Neuronal stem cell (in vitro differentiated cells): ENCODE measurements around the gene ENAH.

ENCODE experiments used
- DNase-seq: peaks from one replicate; pipeline ENCODE4 v3.0.0-alpha.2; 2013; ENCODE audit warnings: low spot score
- H2AFZ ChIP-seq: one replicate; pipeline ENCODE4 v1.6.1; 2013; ENCODE audit warnings: mild to moderate bottlenecking, low read length, inconsistent platforms
- H2AK5ac ChIP-seq: 2 replicates; pipeline ENCODE4 v1.6.1; 2013; ENCODE audit warnings: low read depth, mild to moderate bottlenecking, inconsistent platforms, low read length, moderate library complexity, mixed read lengths
- H2BK120ac ChIP-seq: 2 replicates; pipeline ENCODE4 v1.6.1; 2013; ENCODE audit warnings: low read depth, mild to moderate bottlenecking, inconsistent platforms, low read length, moderate library complexity, mixed read lengths
- H2BK12ac ChIP-seq: one replicate; pipeline ENCODE4 v1.6.1; 2013; ENCODE audit warnings: low read length, inconsistent platforms
- H2BK15ac ChIP-seq: 2 replicates; pipeline ENCODE4 v1.6.1; 2013; ENCODE audit warnings: mild to moderate bottlenecking, low read length, inconsistent platforms, mixed read lengths
- H2BK5ac ChIP-seq: one replicate; pipeline ENCODE4 v1.6.1; 2013; ENCODE audit warnings: inconsistent platforms, mild to moderate bottlenecking, low read length, moderate library complexity
- H3K14ac ChIP-seq: one replicate; pipeline ENCODE4 v1.6.1; 2013; ENCODE audit warnings: low read length, inconsistent platforms
- H3K18ac ChIP-seq: 2 replicates; pipeline ENCODE4 v1.6.1; 2013; ENCODE audit warnings: low read length, inconsistent platforms
- H3K23ac ChIP-seq: 2 replicates; pipeline ENCODE4 v1.6.1; 2013; ENCODE audit warnings: low read depth, mild to moderate bottlenecking, mixed read lengths, low read length, inconsistent platforms; ENCODE audit not compliant: poor library complexity
- H3K27ac ChIP-seq: replicated peaks from 3 replicates; pipeline ENCODE4 v1.5.1; 2013; ENCODE audit warnings: low read length, inconsistent platforms
- H3K27me3 ChIP-seq, 3 experiments: 2 replicates each; pipeline ENCODE4 v1.6.1; 2013; ENCODE audit warnings: low read length in 3 of 3, mild to moderate bottlenecking in 2 of 3, inconsistent platforms in 1 of 3, low read depth in 1 of 3, mixed read lengths in 1 of 3, moderate library complexity in 1 of 3; ENCODE audit not compliant: control insufficient read depth in 3 of 3, insufficient read depth in 3 of 3
- H3K36me3 ChIP-seq, 2 donors: replicated peaks in 1 of 2; 2 replicates each; pipeline ENCODE4 v1.6.1; 2013; ENCODE audit warnings: low read length in 2 of 2; ENCODE audit not compliant: control insufficient read depth in 2 of 2, insufficient read depth in 2 of 2
- H3K4ac ChIP-seq: 2 replicates; pipeline ENCODE4 v1.6.1; 2013; ENCODE audit warnings: inconsistent platforms, mild to moderate bottlenecking, low read length, moderate library complexity
- H3K4me1 ChIP-seq, 2 donors: 1 replicate in 1 of 2; 2 replicates in 1 of 2; pipeline ENCODE4 v1.6.1; 2013; ENCODE audit warnings: low read length in 2 of 2, low read depth in 1 of 2; ENCODE audit not compliant: control insufficient read depth in 2 of 2, insufficient read depth in 1 of 2
- H3K4me2 ChIP-seq: one replicate; pipeline ENCODE4 v1.6.1; 2013; ENCODE audit warnings: mild to moderate bottlenecking, low read length, inconsistent platforms; ENCODE audit not compliant: insufficient read depth, poor library complexity, severe bottlenecking
- H3K4me3 ChIP-seq, 2 donors: 2 replicates each; pipeline ENCODE4 v1.5.1; 2013; ENCODE audit warnings: low read length in 2 of 2, mild to moderate bottlenecking in 2 of 2, inconsistent platforms in 1 of 2, moderate library complexity in 1 of 2
- H3K79me1 ChIP-seq: one replicate; pipeline ENCODE4 v1.6.1; 2013; ENCODE audit warnings: low read depth, mild to moderate bottlenecking, inconsistent platforms, low read length, moderate library complexity
- H3K9ac ChIP-seq: one replicate; pipeline ENCODE4 v1.6.1; 2013; ENCODE audit warnings: mild to moderate bottlenecking, low read depth, low read length, inconsistent platforms; ENCODE audit not compliant: poor library complexity
- H3K9me3 ChIP-seq, 2 donors: replicated peaks in 1 of 2; 2 replicates each; pipeline versions ENCODE3 to v1.6.1; 2013; ENCODE audit warnings: low read length in 2 of 2, mild to moderate bottlenecking in 2 of 2, inconsistent platforms in 1 of 2, low read depth in 1 of 2, mixed read lengths in 1 of 2, moderate library complexity in 1 of 2; ENCODE audit not compliant: control insufficient read depth in 2 of 2, insufficient read depth in 1 of 2
- H4K8ac ChIP-seq: one replicate; pipeline ENCODE4 v1.6.1; 2013; ENCODE audit warnings: low read depth, mild to moderate bottlenecking, inconsistent platforms, low read length, moderate library complexity
- H4K91ac ChIP-seq: one replicate; pipeline ENCODE4 v1.6.1; 2013; ENCODE audit warnings: low read length, low read depth, mild to moderate bottlenecking, inconsistent platforms; ENCODE audit not compliant: poor library complexity
- WGBS, 2 donors: extraction: QIAGEN DNeasy Blood & Tissue Kit; methylation state at CpG; one replicate each; pipeline ENCODE4 v1.1.7; 2013; ENCODE audit warnings: missing lambda C conversion rate in 2 of 2, mixed read lengths in 1 of 2; ENCODE audit not compliant: insufficient read length in 2 of 2, insufficient replicate concordance in 1 of 2; ENCODE audit errors: extremely low coverage in 2 of 2; 5-methylcytosine and 5-hydroxymethylcytosine counted together

ENAH gene

DNA sequence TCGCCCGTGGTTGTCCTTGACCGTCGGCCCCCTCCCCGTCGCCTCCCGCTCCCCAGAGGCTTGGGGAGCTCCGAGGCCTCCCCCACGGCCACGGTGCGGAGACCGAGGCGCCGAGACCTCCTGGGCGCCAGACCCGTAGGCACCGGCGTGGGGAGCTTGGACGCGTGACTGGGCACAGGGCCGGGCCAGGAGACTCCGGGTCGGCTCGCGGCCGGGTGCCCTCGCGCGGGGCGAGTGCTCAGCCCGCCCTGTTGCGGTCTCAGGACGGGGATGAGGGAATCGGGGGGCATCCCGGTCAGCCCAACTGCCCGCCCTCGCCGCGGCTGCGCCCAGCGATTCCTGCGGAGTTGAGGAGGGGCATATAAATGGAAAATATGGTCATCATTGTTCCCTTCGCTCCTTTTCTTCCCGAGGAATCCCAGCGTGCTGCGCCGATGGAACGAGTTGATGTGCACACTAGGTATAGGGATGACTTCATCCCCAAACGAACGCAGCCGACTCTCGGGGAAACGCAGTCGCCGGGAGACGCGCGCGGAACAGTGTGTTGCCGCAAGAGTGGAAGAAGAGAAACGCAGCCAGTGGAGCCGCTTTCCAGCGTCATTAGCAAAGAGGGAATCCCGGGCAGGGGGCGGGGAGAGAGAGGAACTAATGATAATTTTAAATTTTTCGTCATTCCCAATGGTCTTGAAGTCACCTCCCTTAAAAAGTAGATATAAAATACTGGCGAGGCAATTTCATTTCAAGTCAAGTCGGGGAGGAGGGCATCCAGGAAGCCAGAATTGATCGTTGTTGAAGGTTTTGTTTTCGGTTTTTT lies 747 bp upstream of the ENAH start:
- Histone ChIP-seq H3K4ac (no peak overlapping the region), H3K79me1 (no peaks in the 10 kb centered on the region), H3K27me3 (no peaks in the 10 kb centered on the region), H3K9me3 (peaks cover 0 to 1% of the 10 kb centered on the region in 2 donors), H2BK12ac (no peak overlapping the region), H2AK5ac (peak overlapping the region; percentile 16), H2BK120ac (peak overlapping the region; percentile 93), H3K27ac (peak overlapping the region; percentile 70), H2BK15ac (peak overlapping the region; percentile 25), H3K9ac (peak overlapping the region; percentile 94), H3K36me3 (peaks cover 0 to 18% of the 10 kb centered on the region in 2 donors), H3K4me3 (peak overlapping the region; percentile 78 to 97), H3K14ac (no peak overlapping the region), H4K91ac (no peak overlapping the region), H2BK5ac (no peak overlapping the region), H4K8ac (no peak overlapping the region), H3K4me2 (peak overlapping the region; percentile 78), H3K18ac (peak overlapping the region; percentile 96), H2AFZ (peak overlapping the region; percentile 83), H3K4me1 (peaks cover 1 to 10% of the 10 kb centered on the region in 2 donors), H3K23ac (peak overlapping the region; percentile 87)
- no CpG with 5 or more reads among the region's 70 CpGs for WGBS, 2 donors
- peak; percentile 65 for DNase-seq

DNA sequence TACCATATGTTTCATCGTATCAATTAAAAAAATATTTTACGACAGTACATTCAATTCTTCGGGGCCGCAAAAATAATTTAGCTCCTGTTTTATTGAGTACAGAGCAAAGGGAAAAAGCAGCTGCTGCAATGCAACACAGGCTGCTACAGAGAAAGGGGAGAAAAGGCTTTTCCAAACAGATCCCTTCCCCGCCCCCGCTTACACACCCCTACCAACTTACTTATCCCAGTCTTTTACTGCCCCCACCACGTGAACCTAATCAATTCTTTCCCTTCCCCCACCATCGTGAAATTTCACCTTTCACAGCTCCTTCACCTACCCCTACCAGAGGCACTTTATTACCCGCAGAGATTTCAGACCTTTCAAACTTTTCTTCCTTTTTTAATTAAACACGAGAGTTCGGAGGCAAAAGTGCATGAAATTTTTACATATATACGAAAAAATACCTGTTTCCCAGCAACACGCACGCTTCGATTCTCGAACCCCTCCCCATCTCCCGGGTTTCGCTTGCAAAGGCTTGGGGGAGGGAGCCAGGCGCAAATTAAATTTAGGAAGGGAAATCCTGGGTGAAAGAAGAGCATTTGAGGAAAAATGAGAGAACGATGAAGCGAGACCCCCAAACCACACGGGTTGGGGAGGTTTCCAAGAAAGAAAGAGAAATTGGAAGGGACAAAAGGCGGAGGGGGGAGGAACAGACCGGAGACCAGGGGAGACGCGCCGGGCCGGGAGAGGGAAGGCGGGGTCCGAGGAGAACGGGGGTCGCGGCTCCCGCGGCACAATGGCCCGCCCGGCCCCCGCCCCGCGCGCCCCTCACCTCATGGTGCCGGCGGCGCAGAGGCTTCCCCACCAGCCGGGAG lies 823 bp downstream of the ENAH start:
- no peak overlapping the region for H2BK120ac ChIP-seq
- peak overlapping the region; percentile 47 for H3K4ac ChIP-seq
- H4K91ac ChIP-seq, result no peak overlapping the region
- peak overlapping the region; percentile 98 for H3K23ac ChIP-seq
- H2AFZ ChIP-seq, result peak overlapping the region; percentile 83
- H3K4me1 ChIP-seq, result peaks cover 1 to 8% of the 10 kb centered on the region in 2 donors
- no peak overlapping the region for H3K14ac ChIP-seq
- no CpG with 5 or more reads among the region's 45 CpGs for WGBS, 2 donors
- peak overlapping the region; percentile 88 for H3K9ac ChIP-seq
- H3K27me3 ChIP-seq, result no peaks in the 10 kb centered on the region
- no peak overlapping the region for H4K8ac ChIP-seq
- H2BK5ac ChIP-seq, result peak overlapping the region; percentile 89
- H2BK15ac ChIP-seq, result no peak overlapping the region
- H2BK12ac ChIP-seq, result no peak overlapping the region
- peaks cover 0 to 17% of the 10 kb centered on the region in 2 donors for H3K9me3 ChIP-seq
- H3K4me2 ChIP-seq, result no peak overlapping the region
- peak overlapping the region; percentile 24 for H2AK5ac ChIP-seq
- no peaks in the 10 kb centered on the region for H3K79me1 ChIP-seq
- H3K18ac ChIP-seq, result peak overlapping the region; percentile 77
- H3K27ac ChIP-seq, result peak overlapping the region; percentile 87
- peaks cover 0 to 33% of the 10 kb centered on the region in 2 donors for H3K36me3 ChIP-seq
- DNase-seq, result peak; percentile 35
- H3K4me3 ChIP-seq, result peak overlapping the region; percentile 78 to 91

DNA sequence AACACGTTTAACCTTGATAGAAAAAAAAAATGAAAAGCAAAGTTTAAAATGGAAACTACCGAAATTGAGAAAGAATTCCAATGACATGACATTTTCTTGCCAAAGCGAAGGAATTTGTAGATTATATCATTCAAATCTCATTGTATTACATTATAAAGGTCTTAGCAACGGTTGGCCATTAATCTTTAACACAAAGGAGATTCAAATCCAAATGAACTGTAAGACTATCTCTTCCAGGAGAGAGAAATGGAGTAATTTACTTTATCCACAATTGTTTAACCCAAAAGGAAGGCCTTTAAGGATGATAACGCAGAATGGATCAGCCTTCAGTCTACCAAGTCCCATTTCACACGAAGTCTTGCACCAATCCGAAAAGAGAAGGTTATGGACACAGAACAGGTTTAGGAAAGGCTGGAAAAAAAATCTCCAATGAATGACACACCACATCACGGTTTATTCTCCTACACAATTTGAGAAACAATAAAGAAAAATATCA lies 1.5 kb downstream of the ENAH start:
- no peak overlapping the region for H2AK5ac ChIP-seq
- H3K27ac ChIP-seq, result no peak overlapping the region
- H2BK5ac ChIP-seq, result no peak overlapping the region
- no peak overlapping the region for H2BK12ac ChIP-seq
- H3K9ac ChIP-seq, result no peak overlapping the region
- H3K9me3 ChIP-seq, result peaks cover 0 to 19% of the 10 kb centered on the region in 2 donors
- H2AFZ ChIP-seq, result no peak overlapping the region
- no peak overlapping the region for H3K23ac ChIP-seq
- peaks cover 0 to 35% of the 10 kb centered on the region in 2 donors for H3K36me3 ChIP-seq
- DNase-seq, result no peak
- H3K4ac ChIP-seq, result no peak overlapping the region
- H4K8ac ChIP-seq, result no peak overlapping the region
- H3K27me3 ChIP-seq, result no peaks in the 10 kb centered on the region
- no peak overlapping the region for H3K14ac ChIP-seq
- no peak overlapping the region for H3K18ac ChIP-seq
- no CpG with 5 or more reads among the region's 8 CpGs for WGBS, 2 donors
- H3K79me1 ChIP-seq, result no peaks in the 10 kb centered on the region
- H2BK120ac ChIP-seq, result no peak overlapping the region
- H2BK15ac ChIP-seq, result no peak overlapping the region
- peaks cover 1 to 8% of the 10 kb centered on the region in 2 donors for H3K4me1 ChIP-seq
- no peak overlapping the region for H4K91ac ChIP-seq
- peak overlapping the region; percentile 78 to 91 for H3K4me3 ChIP-seq
- peak overlapping the region; percentile 55 for H3K4me2 ChIP-seq
